VCaP (cell line): Measurements from ENCODE around the gene SERINC5.

Experiments used
- H3K27ac ChIP-seq: fragments of 450-650 bp; 2 replicates; pipeline ENCODE4 v1.5.1; 2017
- TF ChIP-seq, protein P1 (sequence below): fragments of 450-650 bp; conservative IDR thresholded peaks from 2 replicates; pipeline ENCODE4 v1.5.1; 2017; ENCODE audit warnings: mild to moderate bottlenecking, moderate library complexity

Gene SERINC5

GRCh38 chr5:80150731-80151130, 105.1 kb downstream of the SERINC5 start:
- no peak overlapping the region for H3K27ac ChIP-seq
- TF ChIP-seq, protein P1, sequence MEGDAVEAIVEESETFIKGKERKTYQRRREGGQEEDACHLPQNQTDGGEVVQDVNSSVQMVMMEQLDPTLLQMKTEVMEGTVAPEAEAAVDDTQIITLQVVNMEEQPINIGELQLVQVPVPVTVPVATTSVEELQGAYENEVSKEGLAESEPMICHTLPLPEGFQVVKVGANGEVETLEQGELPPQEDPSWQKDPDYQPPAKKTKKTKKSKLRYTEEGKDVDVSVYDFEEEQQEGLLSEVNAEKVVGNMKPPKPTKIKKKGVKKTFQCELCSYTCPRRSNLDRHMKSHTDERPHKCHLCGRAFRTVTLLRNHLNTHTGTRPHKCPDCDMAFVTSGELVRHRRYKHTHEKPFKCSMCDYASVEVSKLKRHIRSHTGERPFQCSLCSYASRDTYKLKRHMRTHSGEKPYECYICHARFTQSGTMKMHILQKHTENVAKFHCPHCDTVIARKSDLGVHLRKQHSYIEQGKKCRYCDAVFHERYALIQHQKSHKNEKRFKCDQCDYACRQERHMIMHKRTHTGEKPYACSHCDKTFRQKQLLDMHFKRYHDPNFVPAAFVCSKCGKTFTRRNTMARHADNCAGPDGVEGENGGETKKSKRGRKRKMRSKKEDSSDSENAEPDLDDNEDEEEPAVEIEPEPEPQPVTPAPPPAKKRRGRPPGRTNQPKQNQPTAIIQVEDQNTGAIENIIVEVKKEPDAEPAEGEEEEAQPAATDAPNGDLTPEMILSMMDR: no peak

DNA sequence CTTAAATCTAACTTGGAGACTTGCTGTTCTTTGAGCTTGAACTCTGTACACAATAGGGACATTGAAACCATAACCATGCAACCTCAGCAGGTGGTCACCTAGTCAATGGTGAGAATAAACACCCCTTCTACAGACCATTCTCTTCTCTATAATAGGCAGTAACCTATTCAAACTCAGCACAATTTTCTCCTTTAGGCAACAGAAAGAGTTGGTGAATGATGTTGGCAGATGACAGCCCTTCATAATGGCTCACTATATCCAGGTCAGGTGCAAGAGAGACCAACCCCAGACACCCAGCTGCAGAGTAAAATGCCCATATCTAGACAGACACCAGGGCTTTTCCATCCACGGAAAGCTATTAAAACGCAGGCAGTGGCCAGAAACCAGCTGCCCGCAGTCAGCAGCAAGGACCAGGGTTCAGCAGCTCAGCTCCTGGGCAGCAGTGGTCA, 106.7 kb downstream of the SERINC5 start:
- no peak overlapping the region for H3K27ac ChIP-seq
- TF ChIP-seq, protein P1: no peak

GRCh38 chr5:80147119-80147815, 108.6 kb downstream of the SERINC5 start:
- TF ChIP-seq, protein P1: no peak
- no peak overlapping the region for H3K27ac ChIP-seq

DNA sequence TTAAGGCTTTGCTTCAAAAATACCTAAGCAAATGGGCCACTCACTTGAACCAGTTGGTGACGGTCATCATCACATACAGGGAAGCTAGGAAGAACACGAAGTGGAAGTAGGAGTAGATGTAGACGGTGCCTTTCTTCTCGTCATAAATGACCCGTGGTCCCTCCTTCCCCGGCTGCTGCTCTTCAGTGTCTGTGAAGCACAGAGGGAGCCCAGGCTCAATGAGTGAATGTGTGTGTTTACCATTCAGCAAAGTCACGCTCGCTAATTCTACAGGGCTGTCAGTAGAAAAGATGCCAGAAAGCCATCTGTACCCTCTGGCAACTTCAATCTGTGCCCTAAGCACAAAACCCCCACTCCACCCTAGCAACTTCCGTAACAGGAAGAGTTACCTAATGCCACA, 109.8 kb downstream of the SERINC5 start:
- H3K27ac ChIP-seq: no peak overlapping the region
- TF ChIP-seq, protein P1: no peak

GRCh38 chr5:80143491-80143890, 112.4 kb downstream of the SERINC5 start:
- TF ChIP-seq, protein P1: no peak
- H3K27ac ChIP-seq: no peak overlapping the region

DNA sequence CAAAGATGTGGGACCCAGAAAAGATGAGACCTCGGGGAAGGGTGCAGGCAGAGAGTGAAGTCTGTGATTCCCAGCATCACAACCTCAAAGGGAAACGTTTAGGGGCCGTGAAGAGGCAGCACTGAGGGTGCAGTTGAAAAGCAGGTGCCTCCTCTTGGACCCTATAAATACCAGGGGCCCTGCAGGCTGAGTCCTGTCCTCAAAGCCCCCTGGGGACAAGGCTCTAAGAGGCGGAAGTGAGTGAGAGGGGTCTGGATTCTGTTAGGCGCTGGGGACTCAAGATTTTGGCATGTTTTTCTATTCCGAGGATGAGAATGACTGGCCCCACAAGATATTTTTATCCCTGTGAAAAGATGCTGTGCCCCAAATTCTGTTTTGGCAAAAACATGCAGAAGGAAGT, 112.9 kb downstream of the SERINC5 start:
- no peak overlapping the region for H3K27ac ChIP-seq
- TF ChIP-seq, protein P1: no peak

DNA sequence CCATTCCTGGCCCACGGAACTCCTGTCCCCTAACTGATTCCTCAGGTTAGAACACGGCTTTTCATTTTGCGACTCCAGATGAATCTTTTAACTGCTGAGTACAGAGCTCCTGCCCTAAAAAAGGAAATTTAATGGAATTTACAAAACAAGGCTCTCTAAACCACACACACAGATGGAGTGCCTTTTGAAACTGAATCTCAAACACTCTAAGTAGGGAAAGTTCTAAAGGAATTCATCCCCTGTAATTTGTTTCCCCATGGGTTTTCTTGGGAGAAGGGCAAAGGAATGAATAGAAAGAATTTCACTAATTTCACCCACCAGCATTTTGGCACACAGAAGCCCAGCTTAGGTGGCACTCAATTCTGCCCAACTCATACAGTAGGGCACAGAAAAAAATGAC, 114.2 kb downstream of the SERINC5 start:
- TF ChIP-seq, protein P1: no peak

More for the DNA sequence above, 114.2 kb downstream of the SERINC5 start:
- H3K27ac ChIP-seq: no peak overlapping the region
